Testis (tissue), 2 donors: ENCODE data around the gene FBXW5.

Experiments used
- CTCF ChIP-seq, 3 experiments: fragments of 450-650 bp in 2 of 3; fragments of 200-600 bp in 1 of 3; sonication (generic) in 1 of 3; IDR thresholded peaks; one replicate each; pipeline ENCODE4 v1.5.1; 2016 to 2019; ENCODE audit warnings: antibody characterized with exemption in 3 of 3, mild to moderate bottlenecking in 2 of 3, moderate library complexity in 1 of 3
- POLR2A ChIP-seq: fragments of 450-650 bp; IDR thresholded peaks from one replicate; pipeline ENCODE4 v1.6.1; 2017; ENCODE audit warnings: antibody characterized with exemption, mild to moderate bottlenecking, moderate library complexity

DNA sequence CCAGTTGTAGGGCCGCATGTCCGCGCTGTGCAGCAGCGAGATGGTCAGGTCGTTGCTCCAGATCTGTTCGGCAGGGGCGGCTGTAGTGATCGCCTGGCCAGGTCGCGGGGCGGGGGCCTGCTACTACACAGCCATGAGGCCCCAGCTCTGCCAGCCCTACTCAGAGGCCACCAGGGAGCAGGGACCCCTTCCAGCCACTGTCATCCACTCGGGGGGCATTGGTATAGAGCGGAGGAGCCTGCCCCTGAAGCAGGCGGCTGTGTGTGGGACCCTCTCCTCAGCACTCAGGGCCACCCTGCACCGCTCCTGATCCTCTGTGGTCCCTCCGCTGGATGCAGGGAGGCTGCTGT, 1.7 kb downstream of the FBXW5 start:
- no peak for TF ChIP-seq POLR2A
- TF ChIP-seq CTCF (IDR thresholded peaks at IDR 0.05): no peak
